Suppressor macrophage (primary cell): ENCODE data around the gene SDHAF4.
"Not testable (repeated sequence)": the region's sequence is repeated elsewhere in the genome, so short reads cannot be mapped to it uniquely, and the experiment has no call there.

Source experiments
- DNase-seq, 4 experiments: peaks; one replicate each; pipeline ENCODE4 v3.0.0-alpha.2; 2020 to 2022
- total RNA-seq, 17 experiments: gene quantifications; one replicate each; lab custom pipeline; 2026; ENCODE audit warnings: mixed read lengths in 6 of 17, inconsistent platforms in 3 of 17; lab: John Stamatoyannopoulos, UW

Gene SDHAF4
- total RNA-seq, result 4.2 to 15.5 (median 10.7) reads per million in 17 experiments

GRCh38 chr6:70566751-70567382 lies at the start of gene SDHAF4:
Gene SDHAF4, plus strand, starts transcription at chr6:70566930. Its CDS starts 11 bp downstream, at chr6:70566941.
- DNase-seq, result peak; percentile 92 to 97 (median 96)

GRCh38 chr6:70518723-70519122 lies 48.0 kb upstream of the SDHAF4 start:
- no peak for DNase-seq

- DNase-seq, result peak in 3 of 4 experiments; percentile 16 to 46 (median 36)
Observed at GRCh38 chr6:70520575-70520974, 46.2 kb upstream of the SDHAF4 start.

DNA sequence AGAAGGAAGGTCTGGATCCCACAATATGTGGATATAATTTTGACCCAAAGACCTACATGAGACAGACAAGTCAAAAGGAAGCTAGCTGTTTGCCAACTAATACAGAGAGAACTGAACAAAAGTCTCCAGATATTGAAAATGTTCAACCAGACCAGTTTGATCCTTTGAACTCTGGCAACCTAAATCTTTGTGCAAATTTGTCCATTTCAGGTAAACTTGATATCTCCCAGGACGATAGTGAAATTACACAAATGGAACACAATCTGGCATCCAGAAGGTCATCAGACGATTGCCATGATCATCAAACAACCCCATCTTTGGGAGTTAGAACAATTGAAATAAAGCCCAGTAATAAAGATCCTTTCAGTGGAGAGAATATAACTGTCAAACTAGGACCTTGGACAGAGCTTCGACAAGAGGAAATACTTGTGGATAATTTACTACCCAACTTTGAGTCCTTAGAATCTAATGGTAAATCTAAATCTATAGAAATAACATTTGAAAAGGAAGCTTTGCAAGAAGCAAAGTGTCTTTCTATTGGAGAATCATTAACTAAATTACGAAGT lies 41.9 kb upstream of the SDHAF4 start:
- no peak for DNase-seq

- DNase-seq, result no peak
Observed at GRCh38 chr6:70527071-70527737, 39.5 kb upstream of the SDHAF4 start.

GRCh38 chr6:70530023-70530422 lies 36.7 kb upstream of the SDHAF4 start:
- no peak for DNase-seq

DNA sequence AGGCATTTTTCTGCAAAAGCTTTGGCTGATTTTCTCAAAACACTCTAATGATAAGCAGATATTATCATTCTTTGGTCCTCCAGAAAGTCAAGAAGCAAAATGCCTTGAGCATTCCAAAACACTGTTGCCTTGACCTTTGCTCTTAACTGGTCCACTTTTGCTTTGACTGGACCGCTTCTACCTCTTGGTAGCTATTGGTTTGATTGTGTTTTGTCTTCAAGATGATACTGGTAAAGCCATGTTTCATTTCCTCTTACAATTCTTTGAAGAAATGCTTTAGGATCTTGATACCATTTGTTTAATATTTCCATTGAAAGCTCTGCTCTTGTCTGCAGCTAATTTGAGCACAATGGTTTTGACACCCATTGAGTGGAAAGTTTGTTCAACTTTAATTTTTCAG lies 35.6 kb upstream of the SDHAF4 start:
- no peak for DNase-seq

DNA sequence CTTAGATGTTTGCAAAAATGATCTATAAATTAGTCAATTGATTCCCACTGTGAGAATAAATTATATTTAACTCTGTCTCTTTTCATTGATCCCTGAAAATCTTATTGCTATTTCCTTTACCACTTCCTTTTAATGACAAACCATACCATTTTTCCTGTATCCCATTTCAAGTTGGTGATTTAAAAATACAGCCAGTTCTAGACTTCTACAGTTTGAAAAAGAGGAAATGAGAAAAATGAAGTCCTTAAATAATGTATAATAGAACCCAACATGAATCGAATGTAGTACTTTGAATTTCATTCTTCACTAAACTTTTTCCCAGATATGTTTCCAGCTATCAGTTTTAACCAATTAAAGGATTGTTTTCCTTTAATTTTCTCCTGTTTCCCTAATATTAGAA lies 29.5 kb upstream of the SDHAF4 start:
- DNase-seq, result peak in 2 of 4 experiments; percentile 28 to 50

DNA sequence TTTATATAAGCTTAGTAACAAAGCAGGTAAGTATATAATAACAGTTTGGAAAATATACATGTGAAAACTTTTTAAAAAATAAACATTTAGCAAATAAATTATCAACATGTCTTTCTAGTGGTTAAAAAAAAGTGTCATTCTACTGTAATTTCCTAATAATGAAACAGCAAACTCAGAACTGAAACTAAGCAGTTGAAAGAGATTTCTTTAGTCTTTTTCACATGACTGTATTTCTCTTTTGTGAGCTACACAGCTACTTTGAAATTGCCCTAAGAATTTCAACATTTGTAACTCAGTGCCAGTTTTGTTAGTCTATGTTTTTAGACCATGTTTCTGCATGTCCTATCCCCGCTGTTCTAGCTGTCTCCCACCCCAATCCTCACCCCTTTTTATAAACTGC lies 28.4 kb upstream of the SDHAF4 start:
- peak; percentile 5 to 85 (median 57) for DNase-seq

DNA sequence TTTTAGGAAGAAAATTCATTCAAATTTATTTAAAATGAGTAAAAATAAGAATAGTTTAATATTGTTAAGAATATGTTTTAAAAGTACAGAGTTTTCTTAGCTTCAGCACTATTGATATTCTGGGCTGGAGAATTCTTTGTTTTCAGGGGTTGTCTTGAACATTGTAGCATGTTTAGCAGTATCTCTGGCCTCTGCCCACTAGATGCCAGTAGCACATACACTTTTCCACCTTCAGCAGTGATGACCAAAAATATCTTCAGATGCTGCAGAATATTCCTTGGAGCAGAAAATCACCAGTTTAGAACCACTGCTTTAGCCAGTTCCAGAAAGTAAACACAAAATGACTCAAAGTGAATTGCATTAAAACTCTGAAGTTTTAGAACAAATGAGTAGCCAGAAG lies 19.4 kb upstream of the SDHAF4 start:
- peak in 1 of 4 experiments; percentile 16 for DNase-seq

DNA sequence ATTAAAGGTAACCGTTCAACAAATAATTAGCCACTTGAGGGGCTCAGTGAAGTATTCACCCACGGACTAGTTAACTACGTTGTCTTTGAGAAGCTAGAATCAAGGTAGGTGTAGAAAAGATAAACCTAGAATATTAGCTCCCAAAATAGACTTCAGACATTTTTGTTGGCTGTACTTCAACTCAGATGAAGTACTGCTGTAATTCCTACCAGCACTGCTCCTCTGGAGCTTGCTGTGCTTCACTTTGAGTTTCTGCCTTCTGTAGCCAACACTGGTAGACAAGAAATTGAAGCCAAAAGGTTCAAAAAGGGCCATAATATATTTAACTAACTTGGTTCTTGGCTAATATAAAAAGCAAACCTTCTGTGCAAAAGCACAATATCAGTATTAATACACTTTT lies 18.8 kb upstream of the SDHAF4 start:
- no peak for DNase-seq

DNA sequence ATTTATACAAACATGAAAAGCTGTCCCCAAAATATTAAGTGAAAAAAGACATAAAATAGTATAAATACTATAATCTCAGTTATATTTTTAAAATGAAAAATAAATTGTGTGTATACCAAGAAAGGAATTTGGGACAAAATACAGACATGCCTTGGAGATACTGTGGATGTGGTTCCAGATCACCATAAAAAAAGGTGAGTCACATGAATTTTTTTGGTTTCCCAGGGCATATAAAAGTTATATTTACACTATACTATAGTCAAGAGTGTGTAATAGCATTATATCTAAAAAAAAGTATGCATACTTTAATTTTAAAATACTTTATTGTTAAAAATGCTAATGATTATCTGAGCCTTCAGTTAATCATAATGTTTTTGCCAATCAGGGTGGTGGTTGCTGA lies 17.4 kb upstream of the SDHAF4 start:
- no peak for DNase-seq

DNA sequence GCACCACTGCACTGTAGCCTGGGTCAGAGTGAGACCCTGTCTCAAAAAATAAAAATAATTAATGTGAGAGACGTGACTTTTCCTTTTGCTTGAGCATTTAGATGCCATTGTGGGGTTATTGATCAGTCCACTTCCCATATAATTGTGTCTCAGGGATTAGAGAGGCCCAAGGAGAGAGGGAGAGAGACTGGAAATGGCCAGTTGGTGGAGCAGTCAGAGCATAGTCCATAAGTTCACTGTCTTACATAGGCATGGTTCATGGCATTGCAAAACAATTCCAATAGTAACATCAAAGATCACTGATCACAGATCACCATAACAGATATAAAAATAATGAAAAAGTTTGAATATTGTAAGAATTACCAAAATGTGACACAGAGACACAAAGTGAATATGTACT lies 15.2 kb upstream of the SDHAF4 start:
- DNase-seq, result no peak

DNA sequence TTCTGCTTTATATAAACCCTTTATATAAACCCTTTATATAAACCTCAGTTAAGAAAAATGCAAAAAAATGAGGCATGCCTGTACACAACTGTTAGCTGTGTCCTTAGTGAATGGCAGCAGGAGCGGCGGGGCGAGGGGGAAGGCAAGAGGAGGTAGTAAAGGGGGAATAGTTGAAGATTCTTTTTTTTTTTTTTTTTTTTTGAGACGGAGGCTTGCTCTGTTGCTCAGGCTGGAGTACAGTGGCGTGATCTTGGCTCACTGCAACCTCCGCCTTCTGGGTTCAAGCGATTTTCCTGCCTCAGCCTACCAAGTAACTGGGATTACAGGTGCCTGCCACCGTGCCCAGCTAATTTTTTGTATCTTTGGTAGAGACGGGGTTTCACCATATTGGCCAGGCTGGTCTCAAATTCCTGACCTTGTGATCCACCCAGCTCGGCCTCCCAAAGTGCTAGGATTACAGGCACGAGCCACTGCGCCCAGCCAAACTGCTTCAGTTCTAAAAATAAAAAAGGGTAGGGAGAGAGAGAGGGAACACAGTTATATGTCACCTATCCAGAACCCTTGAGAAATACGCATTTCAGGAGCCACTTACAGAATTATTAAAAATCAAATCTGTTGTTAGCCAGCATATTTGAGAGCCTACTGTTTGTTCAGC lies 14.3 kb upstream of the SDHAF4 start:
- DNase-seq, result not testable (repeated sequence)

- no peak for DNase-seq
Observed at GRCh38 chr6:70552974-70553373, 13.8 kb upstream of the SDHAF4 start.

DNA sequence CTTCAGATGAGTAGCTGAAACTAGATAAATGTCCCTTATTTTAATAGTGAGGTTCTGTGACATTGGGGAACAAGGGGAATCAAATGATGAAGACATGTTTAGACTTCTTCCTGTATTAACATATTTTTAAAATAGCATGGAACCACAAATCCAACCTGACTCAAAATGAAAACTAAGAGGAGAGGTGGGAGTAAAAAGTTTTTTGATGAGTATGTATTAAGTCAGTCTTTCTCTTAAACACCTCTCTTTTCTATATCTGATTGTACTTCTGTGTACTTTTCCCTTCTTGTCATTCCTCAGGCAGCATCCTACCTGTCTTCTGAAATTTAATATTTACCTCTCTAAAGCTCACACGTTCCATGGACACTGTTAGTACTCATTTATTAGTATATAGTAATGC lies 8.7 kb upstream of the SDHAF4 start:
- DNase-seq, result no peak

- not testable (repeated sequence) for DNase-seq
Observed at GRCh38 chr6:70562401-70562800, 4.3 kb upstream of the SDHAF4 start.

DNA sequence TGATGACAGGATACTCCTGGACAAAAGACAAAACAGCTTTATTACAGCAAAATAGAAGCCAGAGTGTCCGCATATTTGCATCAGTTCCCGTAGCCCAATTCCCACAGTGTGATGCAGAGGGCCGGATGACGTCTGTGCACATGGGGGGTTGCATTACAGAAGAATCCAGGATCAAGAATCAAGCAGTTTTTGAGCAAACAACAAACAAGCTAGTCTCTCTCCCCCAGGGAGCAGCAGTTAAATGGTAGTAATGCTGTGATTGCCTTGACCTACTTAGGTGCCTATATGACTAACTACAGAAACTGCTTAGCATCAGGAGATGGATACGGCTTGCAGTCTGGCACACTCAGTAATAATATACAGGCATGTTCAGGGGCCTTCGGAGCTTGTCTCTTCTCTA lies 3.2 kb upstream of the SDHAF4 start:
- no peak for DNase-seq

DNA sequence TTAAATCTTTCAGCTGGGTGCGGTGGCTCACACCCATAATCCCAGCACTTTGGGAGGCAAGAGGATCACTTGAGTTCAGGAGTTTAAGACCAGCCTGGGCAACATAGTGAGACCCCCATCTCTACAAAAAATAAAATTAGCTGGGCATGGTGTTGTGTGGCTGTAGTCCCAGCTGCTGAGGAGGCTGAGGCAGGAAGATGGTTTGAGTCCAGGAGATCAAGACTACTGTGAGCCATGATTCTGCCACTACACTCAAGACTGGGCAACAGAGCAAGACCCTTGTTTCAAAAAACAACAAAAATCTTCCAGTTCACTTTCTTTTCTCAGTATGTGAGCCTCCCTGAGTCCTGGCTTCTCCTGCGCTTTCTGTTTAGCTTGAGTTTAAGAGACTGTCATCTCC lies 7.9 kb downstream of the SDHAF4 start:
- DNase-seq, result no peak

- DNase-seq, result no peak
Observed at GRCh38 chr6:70575899-70576495, 9.3 kb downstream of the SDHAF4 start.

DNA sequence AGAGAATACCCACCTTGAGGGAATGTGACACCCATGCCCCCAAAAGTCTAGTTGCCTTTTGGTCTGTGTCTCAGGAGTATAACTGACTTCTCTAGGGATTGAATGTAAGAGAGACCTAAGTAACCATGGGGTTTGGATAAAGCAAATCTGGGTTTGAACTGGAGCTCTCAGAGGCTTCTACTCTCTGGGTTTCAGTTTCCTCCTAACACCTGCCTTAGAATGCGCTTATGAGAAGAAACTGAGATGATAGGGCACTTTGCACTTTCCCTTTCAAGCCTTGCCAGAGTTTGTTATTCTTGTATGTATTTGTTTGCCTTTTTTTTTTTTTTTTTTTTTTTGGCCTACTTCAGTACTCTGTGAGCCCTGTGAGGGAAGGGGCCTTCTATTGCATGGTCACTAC lies 19.4 kb downstream of the SDHAF4 start:
- DNase-seq, result no peak

DNA sequence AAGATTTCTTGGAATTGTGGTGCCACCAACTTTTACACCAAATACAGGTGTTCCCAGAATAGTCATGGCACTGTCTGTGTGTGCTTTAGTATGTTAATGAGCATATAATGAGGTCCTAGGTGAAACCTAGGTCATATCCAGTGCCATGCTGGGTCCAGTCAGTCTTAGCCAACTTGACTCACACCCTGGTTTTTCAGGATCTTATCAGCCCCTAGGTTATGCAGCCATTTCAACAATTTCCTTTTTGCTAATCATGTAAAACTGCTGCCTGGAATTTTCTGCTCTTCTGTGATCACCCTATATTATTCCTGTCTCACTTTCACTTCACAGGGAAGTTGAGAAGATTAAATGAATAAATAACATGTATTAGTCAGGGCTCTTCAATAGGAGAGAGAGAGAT lies 23.7 kb downstream of the SDHAF4 start:
- DNase-seq, result no peak
